Middle frontal gyrus (tissue), 1 donor: Measurements from ENCODE around the gene SLC25A28.

Experiments
- DNase-seq: peaks from one replicate; pipeline ENCODE4 v3.0.0-alpha.2; 2015; ENCODE audit warnings: low spot score; ENCODE audit errors: extremely low spot score

SLC25A28 gene, protein sequence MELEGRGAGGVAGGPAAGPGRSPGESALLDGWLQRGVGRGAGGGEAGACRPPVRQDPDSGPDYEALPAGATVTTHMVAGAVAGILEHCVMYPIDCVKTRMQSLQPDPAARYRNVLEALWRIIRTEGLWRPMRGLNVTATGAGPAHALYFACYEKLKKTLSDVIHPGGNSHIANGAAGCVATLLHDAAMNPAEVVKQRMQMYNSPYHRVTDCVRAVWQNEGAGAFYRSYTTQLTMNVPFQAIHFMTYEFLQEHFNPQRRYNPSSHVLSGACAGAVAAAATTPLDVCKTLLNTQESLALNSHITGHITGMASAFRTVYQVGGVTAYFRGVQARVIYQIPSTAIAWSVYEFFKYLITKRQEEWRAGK

DNA sequence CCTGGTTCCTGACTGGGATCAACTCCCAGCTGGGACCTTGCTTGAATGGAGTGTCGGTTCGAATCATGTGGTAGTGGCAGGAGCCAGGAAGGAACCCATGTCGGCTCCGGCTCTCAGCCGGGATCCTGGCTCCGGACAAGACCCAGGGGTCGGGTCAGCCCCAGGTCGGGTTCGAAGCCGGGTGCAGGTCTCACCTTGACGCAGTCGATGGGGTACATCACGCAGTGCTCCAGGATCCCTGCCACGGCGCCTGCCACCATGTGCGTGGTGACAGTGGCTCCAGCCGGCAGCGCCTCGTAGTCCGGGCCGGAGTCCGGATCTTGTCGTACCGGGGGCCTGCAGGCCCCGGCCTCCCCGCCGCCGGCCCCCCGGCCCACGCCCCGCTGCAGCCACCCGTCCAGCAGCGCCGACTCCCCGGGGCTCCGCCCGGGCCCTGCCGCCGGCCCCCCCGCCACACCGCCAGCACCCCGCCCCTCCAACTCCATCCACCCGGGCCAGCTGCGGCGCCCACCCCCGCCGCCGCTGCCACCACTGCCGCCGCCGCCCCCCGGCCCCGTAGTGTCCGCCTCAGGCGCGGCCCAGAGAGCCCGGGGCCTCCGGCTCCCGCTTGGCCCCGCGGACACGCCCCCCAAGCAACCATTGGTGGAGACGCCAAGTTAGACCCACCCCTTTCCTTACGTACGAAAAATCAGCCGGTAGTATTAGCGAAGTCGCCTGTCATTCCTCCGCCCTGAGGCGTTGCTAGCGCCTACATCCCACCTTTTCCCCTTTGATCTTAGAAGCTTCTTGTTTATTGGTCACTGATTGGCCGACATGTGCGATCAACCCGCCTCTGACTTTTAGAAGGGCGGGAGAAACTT is at the start of gene SLC25A28:
Gene SLC25A28, minus strand, starts transcription at position 589 of the 860 bp plus-strand sequence. Its CDS starts 104 bp downstream, at position 485.
- peak; percentile 98 for DNase-seq

DNA sequence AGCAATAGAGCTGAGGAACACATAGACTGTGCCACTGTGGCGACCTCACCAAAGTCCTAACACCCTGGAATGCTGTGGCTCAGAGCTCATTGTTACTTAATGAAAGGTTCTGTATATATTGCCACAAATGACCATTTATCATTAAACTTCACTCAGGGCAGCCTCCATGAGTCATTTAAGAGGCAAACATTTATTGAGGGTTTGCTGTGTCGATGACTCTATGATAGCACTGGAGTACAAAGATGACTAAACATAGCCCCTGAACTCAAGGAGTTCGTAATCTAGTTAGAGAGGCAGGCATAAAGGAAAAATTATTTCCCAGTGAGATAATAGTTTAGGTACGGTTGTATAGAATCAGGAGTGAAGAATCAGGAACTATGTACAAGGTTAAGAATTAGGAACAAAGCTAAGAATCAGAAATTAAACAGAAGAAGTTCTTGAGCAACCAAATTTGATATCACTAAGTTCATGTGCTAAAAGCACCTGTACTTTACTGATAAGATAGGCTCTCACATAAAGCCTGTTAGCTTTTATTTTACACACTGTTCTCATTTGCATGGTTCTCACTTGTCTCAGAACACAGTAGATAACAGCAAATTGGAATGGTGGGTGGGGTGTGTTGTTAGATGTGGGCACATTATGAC is 47.0 kb upstream of the SLC25A28 start:
- DNase-seq, result no peak

DNA sequence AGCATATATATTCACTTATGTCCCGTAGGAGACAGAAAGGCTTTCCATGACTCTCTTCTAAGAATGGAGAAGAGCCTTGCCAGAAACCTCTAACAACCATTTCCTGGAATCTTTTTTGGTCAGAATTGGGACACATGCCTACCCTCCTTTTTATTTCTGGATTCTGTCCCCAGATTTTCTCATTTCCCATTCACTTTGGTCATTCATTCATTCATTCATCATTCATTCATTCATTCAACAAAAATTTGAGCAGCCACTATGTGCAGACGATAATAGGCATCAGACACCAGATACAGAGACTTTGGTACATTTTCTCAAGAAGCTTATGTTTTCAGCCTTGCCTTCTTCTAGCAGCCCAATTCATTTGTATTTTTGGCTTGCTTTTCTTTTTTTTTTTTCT is 45.1 kb upstream of the SLC25A28 start:
- DNase-seq, result no peak

DNA sequence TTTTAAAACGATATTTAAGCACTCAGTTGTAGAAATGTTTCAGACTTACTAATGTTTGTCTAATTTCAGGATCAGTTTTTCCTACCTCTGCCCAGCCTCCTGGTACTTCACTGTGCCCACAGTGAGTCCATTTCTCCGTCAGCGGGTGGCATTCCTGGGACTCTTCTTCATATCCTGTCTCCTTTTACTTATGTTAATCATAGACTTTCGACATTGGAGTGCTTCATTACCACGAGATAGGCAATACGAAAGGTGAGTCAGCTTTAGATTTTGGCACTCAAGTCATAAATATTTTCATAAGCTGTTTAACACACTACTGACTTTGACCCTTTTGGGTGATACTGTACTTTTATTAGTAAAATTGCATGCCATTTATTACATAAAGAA is 41.1 kb upstream of the SLC25A28 start:
- DNase-seq, result no peak

DNA sequence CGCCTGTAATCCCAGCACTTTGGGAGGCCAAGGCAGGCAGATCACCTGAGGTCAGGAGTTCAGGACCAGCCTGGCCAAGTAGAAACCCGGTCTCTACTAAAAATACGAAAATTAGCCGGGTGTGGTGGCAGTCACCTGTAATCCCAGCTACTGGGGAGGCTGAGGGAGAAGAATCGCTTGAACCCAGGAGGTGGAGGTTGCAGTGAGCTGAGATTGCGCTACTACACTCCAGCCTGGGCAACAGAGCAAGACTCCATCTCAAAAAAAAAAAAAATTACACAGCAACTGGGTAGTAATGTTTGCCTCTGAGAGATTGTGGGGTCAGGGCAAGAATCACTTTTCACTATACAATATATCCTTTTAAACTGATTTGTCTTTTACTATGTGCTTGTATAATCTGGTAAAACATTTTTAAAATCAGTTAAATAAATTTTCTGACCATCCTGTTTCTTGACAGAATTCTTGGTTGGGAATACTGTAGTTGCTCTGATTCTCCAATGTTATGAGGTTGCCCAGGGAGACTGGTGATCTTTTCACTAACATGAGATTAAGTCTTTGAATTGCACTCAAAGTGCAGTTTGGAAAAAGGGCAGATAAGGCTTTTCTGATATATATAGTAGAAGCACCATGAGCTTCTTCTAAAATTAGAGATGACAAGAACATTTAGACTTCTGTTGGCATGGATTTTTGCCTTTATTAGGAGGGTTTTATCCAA is 40.6 kb upstream of the SLC25A28 start:
- no peak for DNase-seq

DNA sequence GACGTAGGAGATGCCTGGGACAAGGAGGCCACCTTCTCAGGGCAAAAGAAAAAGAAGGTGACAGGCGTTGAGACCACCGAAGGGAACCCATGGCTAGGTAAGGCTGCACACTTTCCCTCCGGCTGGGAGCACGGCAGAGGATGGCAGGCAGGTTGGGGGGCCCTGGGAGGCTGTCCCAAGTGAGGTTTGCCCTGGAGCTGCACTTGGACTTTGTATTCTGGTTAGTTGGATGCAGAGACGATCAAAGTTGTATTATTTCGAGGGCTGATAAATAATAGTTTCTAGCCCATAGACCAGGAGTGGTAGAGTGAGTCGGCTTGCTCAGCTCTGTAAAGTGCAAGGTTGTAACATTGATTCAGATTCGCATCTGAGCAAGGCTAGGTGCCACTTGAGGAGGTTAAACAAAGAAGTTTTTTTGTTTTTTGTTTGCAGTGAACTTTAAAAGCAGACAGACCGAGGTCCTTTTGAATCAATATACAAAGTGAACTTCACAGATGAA is 39.7 kb upstream of the SLC25A28 start:
- DNase-seq, result no peak

DNA sequence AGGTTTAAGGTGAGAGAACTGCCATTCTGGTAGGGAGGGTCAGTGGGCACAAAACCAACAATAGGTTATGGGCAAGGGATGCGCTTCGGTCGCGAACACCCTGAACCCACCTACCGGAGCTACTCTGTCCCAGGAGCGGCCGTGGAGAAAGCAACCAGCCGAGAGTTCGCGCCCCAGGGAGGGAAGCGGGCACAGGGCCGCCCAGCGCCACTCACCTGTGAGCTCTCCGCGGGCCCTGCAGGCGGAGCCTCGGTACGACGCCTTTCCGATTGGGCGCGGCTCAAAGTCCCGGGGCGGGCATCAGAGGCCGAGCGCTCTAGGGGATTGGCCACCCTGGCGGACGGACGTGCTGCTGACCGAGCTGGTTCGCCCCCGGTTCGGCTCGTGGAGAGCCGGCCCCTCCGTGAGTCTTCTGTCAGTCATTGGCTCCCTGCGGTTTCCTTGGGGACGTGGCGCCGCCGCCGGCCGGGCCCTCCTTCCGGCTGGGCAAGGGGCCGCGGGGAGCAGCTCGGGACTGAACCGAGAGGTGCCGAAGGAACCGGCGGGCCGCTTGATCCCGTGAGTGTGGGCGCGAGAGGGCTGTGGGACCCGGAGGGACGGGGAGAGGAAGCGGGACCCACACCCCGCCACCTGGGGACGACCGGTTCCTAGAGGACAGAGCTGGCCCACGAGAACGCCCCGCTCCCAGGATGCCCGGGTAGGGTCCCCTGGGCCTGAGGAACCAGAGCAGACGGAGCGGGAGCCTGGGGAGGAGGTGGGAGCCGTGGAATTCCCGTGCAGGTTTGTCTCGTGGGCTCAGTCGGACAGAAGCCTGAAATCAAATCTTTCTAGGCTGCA is 39.0 kb upstream of the SLC25A28 start, which contains the start of gene ENTPD7:
Gene ENTPD7, plus strand, starts transcription at position 479 of the 837 bp plus-strand sequence. CDS start 448 bp downstream, outside the sequence.
- DNase-seq, result peak; percentile 91

DNA sequence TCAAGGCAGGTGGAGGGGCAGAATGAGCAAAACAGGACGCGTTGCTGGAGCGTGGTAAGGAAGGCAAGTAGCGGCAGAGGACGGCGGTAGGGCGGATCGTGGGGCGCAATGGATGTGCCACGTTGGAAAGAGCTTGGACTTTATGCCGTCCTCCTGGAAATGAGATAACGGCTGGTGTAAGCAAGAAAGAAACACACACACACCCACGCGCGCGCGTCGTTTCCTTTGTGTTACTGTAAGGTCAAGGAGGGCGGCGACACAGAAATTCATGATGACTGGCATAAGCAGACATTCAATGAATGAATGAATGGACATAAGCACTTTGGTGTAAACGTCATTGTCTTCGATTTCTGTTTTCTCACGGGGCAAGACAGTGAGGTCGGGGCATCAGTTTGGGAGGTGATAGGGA is 38.4 kb upstream of the SLC25A28 start:
- DNase-seq, result no peak

DNA sequence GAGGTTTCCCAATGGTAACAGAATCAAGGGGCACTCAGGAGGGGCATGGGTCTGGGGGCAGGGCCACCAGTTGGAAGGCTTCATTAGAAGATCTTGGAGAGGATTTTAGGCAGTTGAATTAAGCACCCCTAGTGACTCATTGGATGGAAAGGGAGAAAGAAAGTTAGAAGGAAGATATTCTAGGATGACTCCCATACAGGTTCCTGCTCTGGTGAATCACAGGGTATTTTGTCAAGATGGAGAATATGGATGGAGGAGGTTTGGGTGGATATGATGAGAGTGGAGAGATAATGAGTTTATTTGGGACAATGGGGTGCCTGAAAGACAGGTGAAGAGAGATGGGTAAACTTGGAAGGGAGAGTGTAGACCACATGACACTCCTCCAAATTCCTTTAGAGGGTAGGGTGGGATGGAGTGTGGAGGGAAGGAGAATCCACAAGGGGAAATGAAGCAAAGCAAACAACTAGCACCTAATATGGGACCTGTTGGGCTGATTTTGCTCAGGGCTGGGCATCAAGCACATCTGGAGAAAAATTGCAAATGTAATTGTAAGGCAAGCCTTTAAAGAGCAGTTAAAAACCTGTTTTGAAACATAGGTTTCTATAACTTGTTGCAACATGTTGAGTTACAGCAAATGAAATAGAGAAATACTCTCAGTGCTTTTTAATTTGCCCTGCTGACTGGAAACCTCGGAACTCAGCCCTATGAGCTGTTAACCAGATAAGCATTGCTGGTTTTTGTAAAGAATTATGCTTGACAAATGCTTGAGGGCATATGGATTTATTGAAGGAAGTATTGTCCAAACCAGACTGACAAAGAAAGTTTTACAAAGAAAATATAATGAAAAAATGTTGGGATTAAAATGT is 36.2 kb upstream of the SLC25A28 start:
- DNase-seq, result no peak

DNA sequence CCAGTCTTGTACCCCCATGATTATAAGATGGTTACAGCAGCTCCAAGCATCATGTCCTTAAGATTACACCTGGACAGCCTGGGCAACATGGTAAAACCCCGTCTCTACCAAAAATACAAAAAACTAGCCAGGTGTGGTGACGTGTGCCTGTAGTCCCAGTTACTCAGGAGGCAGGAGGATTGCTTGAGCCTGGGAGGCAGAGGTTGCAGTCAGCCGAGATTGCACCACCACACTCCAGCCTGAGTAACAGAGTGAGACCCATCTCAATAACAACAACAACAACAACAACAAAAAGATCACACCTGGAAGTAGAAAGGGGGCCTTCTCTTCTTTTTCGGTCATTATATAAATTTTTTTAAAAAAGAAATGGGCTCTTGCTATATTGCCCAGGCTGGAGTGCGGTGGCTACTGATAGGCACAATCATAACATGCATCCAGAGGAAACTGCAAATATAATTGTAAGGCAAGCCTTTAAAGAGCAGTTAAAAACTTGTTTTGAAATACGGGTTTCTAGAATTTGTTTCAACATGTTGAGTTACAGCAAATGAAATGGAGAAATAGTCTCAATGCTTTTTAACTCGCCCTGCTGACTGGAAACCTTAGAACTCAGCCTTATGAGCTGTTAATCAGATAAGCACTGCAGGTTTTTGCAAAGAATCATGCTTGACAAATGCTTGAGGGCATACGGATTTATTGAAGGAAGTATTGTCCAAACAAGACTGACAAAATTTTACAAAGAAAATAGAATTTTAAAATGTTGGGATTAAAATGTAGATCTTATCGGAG is 34.3 kb upstream of the SLC25A28 start:
- DNase-seq, result no peak

DNA sequence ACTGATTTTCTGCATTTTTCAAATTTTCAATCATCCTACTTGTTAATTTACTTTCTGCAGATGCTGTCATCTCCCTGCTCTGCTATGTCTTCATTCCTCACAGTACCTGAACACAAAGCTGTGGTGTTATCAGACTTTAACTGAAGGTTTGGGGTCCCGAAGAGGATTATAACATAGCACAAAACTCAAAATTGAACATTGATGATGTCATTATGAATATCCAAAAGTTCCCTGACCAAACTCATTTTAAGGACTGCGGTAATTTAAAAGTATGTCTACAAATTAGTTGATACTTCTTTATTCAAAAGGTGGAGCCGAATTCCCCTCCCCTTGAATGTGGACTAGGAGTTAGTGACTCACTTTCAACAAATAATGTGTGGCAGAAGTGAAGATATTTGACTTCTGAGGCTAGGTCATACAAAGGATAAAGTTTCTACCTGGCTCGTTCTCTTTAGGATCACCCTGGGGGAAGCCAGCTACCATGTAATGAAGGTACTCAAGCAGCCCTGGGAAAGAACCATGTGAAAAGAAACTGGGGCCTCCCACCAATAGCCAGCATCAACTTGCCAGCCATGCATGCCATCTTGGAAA is 32.7 kb upstream of the SLC25A28 start:
- DNase-seq, result no peak

DNA sequence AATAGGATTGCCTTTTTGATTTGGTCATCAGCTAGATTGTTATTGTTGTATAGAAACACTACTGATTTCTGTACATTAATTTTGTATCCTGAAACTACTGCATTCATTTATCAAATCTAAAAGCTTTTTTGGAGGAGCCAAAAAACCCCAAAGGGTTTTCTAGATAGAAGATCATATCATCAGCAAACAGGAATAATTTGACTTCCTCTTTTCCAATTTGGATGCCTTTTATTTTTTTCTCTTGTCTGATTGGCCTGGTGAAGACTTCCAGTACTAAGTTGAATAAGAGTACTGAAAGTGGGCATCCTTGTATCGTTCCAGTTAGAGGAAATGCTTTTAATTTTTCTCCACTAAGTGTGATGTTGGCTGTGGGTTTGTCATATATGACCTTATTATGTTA is 28.5 kb upstream of the SLC25A28 start:
- no peak for DNase-seq

DNA sequence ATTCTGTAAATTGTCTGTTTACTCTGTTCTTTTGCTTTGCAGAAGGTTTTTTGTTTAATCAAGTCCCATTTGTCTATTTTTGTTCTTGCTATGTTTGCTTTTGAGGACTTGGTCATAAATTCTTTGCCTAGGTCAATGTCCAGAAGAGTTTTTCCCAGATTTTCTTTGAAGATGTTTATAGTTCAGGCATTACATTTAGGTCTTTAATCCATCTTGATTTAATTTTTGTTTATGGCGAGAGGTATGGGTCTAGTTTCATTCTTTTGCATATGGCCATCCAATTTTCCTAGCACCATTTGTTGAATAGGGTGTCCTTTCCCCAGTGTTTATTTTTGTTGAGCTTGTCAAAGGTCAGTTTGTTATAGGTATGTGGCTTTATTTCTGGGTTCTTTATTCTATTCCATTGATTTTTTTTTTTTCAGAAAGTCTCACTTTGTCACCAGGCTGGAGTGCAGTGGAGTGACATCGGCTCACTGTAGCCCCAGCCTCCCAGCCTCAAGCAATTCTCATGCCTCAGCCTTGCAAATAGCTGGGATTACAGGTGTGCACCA is 27.4 kb upstream of the SLC25A28 start:
- no peak for DNase-seq

DNA sequence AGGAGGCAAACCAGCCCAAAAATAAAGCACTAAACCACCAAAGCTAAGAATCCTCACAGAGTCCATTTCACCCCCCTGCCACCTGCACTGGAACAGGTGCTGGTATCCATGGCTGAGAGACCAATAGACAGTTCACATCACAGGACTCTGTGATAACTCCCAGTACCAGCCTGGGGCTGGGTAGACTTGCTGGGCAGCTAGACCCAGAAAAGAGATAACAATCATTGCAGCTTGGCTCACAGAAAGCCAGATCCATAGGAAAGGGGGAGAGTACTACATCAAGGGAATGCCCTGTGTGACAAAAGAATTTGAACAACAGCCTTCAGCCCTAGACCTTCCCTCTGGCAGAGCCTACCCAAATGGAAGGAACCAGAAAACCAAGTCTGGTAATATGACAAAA is 13.6 kb upstream of the SLC25A28 start:
- no peak for DNase-seq

DNA sequence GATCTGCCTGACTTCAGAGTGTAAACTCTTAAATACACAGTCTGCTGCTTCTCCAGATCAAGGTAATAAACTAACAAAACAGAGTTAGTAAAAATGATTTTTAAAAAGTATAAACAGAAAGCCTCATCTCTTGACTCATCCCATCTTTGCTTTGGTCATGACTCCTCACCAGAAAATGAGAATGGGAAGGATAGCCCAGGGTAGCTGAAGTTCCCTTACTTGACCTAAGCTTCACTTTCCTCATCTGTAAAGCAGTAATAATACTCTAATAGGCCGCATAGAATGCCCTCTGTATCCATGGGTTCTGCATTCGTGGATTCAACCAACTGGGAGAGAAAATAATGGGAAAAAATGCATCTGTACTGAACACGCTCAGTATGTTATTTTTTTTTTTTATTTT is 11.3 kb upstream of the SLC25A28 start:
- no peak for DNase-seq

DNA sequence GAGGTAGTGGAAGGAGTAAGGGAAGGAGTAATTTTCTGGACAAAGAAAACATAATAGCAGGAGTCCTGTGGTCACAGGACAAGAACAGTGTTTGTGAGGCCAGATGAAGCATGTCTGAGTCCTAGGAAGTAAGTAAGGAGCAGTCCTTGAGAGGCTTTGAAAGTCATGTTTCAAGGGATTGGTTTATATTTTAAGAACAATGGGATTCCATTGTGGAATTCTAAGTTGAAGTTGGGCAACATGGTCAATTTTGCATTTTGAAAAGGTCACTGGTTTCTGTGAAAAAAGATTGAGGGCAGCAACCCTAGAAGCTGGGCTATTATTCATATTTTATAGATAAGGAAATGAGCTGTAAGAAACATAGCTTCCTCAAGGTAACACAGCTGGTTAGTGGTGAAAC is 10.8 kb upstream of the SLC25A28 start:
- DNase-seq, result no peak

DNA sequence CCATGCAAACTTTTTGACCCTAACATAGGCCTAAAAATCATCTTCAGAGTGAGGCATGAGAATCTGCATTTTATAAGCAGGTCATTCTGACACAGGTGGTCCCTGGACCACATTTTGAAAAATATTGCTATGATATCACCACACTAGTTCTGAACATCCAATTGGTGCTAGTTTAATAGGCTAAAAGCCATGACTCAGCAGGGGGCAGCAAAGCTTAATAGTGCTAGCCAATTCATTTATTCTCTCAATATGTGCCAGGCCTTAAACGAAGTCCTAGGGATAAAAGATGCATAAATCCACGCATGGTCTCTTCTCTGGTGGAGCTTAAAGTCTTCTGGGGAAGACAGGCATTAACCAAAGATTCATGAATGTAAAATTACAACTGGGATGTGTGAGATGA is 10.2 kb upstream of the SLC25A28 start:
- DNase-seq, result no peak

DNA sequence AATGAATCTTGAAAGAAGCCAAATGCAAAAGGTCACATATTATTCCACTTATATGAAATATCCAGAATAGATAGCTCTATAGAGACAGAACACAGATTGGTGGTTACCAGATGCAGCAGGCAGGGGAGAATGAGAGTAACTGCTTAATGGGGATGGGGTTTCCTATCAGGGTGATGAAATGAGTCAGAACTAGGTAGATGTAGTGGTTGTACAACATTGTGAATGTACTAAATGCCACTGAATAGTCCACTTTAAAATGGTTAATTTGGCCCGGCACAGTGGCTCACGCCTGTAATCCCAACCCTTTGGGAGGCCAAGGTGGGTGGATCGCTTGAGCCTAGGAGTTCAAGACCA is 9.4 kb upstream of the SLC25A28 start:
- DNase-seq, result no peak
